Middle frontal gyrus (tissue), 1 donor: ENCODE data around the gene PSG7.
"Not testable (repeated sequence)": the region's sequence is repeated elsewhere in the genome, so short reads cannot be mapped to it uniquely, and the experiment has no call there.

Experiments used
- DNase-seq: peaks from one replicate; pipeline ENCODE4 v3.0.0-alpha.2; 2015; ENCODE audit warnings: low spot score; ENCODE audit errors: extremely low spot score

The PSG7 gene

GRCh38 chr19:42937107-42937506, at the start of gene PSG7:
Gene PSG7, minus strand, starts transcription at chr19:42937207. Its CDS starts 131 bp downstream, at chr19:42937076.
- not testable (repeated sequence) for DNase-seq

DNA sequence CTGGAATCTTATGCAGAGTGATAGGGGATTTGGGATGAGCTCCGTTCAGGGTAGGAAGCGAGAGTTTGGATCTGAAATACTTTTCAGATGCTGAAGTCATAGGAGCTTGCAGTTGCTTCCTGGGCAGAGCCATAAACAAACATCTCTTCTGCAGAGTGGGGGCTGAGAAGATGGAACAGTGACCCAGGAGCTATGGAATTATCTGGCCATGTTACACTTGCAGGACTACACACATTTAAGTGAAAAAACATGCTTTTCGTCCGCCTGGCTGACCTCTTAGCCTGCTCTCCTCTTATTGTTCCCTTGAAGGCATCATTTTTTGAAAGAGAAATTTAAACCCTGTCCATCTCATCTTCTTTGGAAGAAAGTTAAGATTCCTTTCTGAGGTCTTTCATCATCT, 48.6 kb upstream of the PSG7 start:
- no peak for DNase-seq

DNA sequence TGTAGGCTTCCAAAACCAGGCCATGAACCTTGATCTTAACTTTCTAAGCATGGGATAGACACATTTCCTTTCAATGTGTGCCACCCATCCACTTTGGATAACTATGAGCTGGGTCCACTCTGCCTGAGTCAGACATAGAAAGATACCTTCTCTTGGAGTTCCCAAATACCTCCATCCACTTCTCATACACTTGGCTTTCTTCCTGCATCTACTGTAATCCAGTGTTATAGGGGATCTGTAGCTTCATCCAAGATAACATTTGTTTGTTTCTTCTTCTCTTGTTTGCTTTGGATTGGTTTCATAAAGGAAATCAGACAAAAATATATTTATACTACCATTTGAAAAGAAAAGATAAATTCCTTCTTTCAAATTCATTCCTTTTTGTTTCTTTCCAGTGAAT, 45.1 kb upstream of the PSG7 start:
- DNase-seq: not testable (repeated sequence)

DNA sequence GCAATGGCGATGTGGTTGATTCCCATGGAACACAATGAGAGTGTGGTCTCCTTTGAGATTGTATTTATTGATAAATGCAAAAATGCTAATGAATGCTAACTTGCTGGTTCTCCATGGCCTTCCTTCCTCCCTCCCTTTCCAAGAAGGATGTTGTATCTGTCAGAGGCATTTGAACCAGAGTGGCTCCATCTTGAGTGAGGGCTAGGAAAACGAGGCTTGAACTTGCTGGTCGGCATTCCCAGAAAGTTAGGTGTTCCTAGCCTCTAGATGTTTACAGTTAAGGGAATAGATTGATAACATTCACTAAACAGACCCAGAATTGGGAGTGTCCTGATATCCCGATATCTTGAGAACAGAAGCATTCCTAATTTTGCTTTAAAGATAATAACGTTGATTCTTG, 34.4 kb upstream of the PSG7 start:
- not testable (repeated sequence) for DNase-seq

DNA sequence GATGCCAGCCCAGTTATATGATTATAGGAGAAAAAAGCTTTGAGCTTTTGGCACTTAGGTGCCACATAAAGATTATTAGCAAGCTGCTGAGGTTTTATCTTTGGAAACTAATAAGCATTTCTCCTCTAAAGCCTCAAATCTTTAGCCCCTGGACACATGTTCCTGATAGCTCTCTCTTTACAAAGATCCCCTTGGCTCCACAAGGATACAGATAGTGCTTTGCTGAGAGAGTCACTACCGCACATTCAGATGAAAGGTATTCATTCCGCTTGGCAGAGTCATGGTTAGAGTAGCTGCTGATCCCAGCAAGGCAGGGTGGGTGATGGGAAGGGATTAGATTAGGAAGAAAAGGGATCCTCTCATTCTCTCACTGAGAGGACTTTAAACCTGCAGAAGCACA, 28.2 kb upstream of the PSG7 start:
- no peak for DNase-seq

DNA sequence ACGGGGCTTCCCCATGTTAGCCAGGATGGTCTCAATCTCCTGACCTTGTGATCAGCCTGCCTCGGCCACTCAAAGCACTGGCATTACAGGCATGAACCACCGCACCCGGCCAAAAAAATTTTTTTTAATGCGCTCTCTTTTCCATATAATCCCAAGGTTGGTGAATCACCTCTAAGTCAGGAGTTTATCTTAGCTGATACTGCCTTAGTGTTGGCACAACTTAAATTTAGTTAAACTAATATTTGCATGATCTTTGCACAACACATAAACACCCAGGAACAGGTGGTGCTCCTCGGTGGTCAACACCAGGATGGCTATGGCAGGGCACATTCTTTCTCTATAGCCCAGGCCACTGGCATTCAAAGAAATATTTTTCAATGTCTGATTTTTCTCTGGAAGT, 24.1 kb upstream of the PSG7 start:
- DNase-seq: no peak

GRCh38 chr19:42952126-42952525, 15.1 kb upstream of the PSG7 start:
- DNase-seq: not testable (repeated sequence)

- not testable (repeated sequence) for DNase-seq
Measured at GRCh38 chr19:42951476-42951875, 14.5 kb upstream of the PSG7 start.

DNA sequence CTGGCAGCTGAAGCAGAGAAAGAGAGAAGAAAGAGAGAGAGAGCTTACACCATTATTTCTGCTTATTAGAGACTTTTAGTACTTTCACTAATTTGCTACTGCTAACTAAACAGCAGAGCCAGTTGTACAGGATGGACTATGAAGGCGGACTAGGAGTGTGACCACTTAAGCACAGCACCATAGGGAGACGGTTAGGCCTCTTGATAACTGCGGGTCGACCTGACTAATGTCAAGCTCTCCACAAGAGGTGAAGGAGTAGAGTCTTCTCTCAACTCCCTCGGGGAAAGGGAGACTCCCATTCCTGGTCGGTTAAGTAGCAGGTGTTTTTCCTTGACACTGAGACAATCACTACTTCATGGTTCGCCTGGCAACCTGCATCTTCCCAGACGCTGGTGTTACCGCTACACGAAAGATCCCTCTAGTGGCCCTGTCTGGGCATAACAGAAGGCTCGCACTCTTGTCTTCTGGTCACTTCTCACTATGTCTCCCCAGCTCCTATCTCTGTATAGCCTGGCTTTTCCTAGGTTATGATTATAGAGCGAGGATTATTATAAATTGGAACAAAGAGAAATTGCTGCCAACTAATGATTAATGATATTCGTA, 5.3 kb upstream of the PSG7 start:
- DNase-seq: no peak

DNA sequence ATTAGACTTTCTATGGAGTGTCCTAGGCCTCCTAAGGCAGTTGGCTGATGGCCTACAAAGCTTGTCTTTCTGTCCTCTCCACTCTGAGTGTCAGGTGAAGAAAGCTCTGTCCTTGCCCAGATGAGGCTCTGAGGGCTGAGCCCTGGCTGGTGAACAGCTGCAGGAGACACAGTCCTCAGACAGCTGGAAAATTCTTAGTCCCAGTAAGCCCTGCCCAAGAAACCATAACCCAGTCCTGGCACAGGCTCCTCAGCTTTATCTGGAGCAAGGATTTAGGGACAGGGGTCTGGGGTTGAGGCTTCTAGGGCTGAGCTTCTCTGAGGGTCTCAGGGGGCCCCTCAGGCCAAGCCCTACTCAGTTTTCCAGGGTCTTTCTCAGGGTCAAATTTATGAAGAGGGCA, 2.3 kb downstream of the PSG7 start:
- not testable (repeated sequence) for DNase-seq

DNA sequence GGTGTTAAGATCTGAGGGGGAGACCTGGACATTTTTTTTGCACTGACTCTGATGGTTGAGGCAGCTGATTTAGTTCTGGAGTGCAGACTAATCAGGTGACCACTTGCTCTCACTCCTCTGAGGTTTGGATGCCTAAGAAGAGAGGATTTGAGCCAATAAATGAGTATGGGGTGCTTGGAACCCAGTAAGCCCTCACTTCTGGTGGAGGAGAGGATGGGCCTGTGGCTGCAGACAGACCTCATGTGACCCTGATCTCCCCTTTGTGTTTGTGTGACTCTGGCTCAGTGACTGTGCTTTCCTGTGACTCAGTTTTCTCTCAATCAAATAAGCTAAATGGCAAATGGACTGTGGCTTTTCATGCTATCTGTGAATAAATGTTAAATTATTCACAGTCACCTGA, 2.8 kb downstream of the PSG7 start:
- not testable (repeated sequence) for DNase-seq

DNA sequence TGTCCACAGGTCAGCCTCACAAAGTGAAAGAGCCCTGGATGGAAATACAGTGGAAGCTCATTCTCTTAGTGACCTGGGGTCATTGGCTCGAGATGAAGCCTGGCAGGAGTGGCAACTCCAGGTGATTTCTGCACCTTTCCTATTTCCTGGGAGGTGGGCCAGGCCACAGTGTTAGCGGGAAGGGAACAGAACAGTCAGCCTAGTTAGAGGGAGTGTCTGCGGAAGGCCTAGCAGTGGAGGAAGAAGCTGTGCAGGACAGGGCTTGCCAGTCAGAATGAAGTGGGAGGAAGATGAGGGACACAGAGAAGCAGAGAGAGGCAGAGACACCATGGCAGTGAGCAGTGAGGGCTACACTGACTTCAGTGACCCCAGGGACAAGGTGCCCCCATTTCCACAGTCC, 3.6 kb downstream of the PSG7 start:
- not testable (repeated sequence) for DNase-seq

GRCh38 chr19:42932485-42933101, 4.4 kb downstream of the PSG7 start:
- not testable (repeated sequence) for DNase-seq

- not testable (repeated sequence) for DNase-seq
Measured at GRCh38 chr19:42930214-42930613, 6.8 kb downstream of the PSG7 start.

- no peak for DNase-seq
Measured at GRCh38 chr19:42928896-42929295, 8.1 kb downstream of the PSG7 start.

DNA sequence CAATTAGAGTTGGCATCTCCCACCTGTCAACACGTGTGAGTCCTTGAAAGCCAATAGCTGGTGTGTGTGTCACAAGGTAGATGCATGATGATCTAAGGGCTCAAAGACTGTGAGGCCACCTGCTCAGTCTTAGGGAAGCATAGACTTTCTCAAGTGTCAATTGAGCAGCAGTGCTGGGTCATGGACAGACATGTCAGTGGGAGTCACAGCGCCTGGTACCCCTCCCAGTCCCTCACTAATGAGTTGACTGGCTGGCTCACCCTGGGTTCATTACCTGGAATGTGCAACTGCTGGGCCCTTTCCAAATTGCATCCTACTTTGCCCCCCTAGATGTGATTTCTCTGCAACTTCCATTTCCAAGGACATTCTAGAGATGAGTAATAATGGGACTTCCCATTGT, 10.2 kb downstream of the PSG7 start:
- DNase-seq: no peak

GRCh38 chr19:42923106-42923505, 13.9 kb downstream of the PSG7 start:
- DNase-seq: not testable (repeated sequence)

GRCh38 chr19:42920971-42921370, 16.0 kb downstream of the PSG7 start:
- DNase-seq: not testable (repeated sequence)

DNA sequence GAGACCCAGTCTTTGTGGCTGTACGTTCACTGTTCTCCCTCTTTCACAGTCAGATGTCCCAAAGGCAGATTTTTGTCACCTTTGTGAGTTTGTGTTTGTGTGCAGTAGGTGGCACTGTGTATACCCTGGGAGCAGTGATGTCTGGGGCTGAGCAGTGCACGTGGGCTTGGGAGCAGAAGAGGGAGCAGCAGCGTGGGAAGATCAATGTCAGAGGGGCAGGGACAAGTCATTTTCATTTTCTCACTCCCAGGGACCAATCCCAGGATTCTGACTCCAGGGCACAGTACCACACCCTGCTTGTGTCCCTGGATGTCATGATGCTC, 17.3 kb downstream of the PSG7 start:
- no peak for DNase-seq

- not testable (repeated sequence) for DNase-seq
Measured at GRCh38 chr19:42919070-42919756, 17.8 kb downstream of the PSG7 start.

DNA sequence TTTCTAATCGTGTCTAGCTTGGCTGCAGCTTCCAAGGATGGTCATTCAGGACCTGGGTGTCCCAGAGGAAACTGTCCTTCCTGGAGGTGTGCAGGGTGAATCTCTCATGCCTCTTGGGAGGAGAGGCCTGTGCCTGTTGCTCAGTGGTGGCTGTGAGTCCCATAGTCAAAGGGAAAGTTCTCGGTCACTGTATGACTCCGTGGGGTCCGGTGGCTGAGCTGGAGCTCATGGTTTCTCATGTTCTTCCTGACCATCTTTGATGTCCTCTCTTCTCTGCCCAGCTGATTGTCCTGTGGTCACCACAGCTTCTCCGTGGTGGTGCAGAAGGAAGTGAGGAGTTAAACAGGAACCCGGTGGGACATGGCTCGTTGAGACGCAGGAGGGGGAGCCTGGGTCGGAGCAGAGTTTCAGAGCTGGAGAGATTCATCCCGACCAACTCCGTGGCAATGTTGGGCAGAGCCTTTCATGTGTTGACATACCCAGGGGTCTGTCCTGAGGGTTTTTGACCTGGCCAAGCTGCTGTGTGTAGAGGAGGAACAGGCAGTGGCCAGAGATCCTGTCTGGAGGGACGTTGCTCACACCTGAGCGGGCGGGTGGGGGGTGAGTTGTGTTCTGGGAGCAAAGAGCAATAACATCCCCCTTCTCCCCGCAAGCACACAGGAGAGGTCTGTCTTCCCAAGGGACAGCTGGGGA, 18.5 kb downstream of the PSG7 start:
- DNase-seq: not testable (repeated sequence)

DNA sequence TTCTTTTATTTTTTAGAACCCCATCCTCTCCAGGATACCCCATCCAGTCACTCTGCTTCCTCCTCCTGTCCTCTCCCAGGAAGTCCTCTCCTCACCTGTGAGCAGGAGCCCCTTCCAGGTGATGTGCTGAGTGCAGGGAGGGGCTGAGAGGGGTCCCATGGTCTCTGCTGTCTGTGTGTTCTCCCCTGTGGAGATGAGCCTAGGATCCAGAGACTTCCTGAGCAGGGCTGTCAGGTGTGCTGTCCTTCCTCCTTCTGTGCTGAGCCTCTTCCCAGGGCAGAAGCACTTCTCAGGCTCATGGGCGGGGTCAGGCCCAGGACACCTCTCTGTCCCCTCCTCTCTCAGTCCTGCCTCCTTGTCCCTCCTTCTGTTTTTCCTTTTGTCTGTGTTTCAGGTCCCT, 19.4 kb downstream of the PSG7 start, which contains the start of gene PSG6:
TSS of gene PSG6 (minus strand) at position 261 of the 400 bp plus-strand sequence. CDS start at position 159, 102 bp downstream.
- DNase-seq: not testable (repeated sequence)
